Measurements from ENCODE around the gene KRT85.

KRT85 gene

DNA sequence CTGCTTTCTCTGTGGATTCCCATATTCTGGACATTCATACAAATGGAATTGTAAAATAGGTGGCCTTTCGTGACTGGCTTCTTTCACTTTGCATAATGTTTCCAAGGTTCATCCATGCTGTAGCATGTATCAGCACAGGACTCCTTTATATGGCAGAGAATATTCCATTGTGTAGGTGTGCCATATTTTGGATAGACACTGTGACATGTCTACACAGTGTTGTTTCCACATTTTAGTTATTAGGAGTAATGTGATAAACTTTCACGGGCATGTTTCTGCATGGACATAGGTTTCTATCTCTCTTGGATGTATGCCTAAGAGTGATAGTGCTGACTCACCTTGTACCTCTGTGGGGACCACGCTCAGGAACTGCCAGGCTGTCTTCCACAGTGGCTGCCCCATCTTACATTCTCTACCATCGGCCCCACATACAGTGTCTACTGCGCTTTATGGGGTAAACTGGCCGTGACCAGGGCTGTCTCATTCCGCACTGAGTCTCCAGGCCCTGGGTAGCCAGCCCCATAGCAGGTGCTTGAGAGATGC lies 25.3 kb upstream of the KRT85 start:
- DNase-seq: no peak

- DNase-seq: no peak
Measured at GRCh38 chr12:52391618-52392002, 24.3 kb upstream of the KRT85 start.

DNA sequence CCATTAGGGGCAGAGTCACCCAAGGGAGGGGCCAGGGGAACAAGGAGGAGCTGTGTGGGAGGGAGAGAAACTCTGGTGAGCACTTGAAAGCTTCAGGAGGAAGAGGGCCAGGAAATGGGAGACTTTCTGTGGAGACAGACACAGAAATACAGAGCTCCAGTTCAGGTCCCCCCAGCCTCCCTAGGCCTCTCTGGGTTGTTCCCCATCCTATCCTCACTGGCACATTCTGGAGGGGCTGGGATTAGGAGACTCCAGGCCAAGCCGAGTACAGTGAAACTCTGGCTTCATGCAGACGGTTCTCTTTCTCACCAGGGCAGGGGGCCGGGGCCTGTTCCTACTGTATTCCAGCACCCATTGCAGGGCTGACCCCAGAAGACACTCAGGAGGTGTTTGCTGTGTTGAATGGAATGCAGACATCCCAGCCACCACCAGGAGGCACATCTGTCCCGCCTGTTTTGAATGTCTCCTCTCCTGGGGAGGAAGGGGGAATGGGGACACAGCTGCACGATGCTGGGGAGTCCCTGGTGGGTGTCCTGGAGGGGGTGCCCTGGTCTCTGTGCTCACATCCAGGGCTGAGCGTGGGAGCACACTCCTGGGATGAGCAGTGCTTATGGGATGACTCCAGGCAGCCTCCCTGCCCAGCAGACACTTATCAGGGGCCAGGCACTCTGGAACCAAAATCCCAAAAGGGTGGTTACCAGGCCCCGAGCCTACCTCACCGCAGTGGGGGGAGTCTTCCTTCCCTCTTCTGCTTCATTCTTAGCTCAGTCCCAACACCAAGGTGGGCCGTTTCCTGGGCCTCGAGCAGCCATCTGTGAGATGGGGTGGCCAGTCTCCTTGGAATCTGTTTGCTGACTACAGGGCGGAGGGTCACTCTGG lies 23.7 kb upstream of the KRT85 start:
- no peak for DNase-seq

GRCh38 chr12:52389313-52390207 lies 22.3 kb upstream of the KRT85 start:
- DNase-seq: no peak

- DNase-seq: no peak
Measured at GRCh38 chr12:52387859-52388258, 20.6 kb upstream of the KRT85 start.

DNA sequence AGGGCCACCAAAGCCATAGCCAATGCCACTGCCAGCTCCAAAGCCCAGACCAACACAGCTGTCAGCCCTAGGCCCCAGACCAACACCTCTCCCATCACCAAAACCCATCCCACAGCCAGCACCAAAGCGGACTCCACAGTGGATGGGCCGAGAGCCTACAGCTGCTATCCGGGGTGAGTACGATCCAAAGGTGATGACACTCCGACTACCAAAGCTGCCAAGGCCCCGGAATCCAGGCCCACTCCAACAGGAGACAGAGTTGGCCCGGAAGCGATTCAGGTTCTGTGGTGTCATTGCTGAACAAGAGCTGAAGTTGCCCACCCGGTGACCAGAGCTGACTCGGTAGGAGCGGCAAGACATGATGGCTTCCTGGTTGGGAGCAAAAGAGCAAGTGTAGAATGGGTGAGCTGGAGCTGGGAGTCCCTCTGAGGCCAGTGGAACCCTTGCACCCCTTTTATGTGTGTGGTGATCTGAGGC lies 18.0 kb upstream of the KRT85 start, which contains the start of gene KRT84:
TSS of gene KRT84 (minus strand) at position 427 of the 477 bp plus-strand sequence. CDS start at position 360, 67 bp downstream.
- DNase-seq: no peak

DNA sequence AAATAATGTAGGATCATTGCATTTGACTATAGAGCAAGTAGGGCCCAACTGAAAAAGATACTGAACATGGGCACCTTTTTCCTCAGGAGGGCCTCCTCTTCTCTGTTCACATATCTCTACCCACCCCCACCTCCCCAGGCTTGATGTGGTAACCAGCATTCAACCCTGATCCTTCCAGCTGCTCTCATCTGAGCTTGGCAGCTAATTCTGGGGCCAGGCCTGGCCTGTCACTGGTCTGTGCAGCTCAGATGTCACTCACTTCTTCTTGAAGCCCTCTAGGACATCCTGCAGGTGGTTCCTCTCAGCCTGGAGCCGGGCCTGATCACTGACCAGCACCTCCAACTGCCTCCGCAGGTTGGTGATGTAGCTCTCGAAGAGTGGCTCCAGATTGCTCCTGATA lies 16.1 kb upstream of the KRT85 start:
- no peak for DNase-seq

DNA sequence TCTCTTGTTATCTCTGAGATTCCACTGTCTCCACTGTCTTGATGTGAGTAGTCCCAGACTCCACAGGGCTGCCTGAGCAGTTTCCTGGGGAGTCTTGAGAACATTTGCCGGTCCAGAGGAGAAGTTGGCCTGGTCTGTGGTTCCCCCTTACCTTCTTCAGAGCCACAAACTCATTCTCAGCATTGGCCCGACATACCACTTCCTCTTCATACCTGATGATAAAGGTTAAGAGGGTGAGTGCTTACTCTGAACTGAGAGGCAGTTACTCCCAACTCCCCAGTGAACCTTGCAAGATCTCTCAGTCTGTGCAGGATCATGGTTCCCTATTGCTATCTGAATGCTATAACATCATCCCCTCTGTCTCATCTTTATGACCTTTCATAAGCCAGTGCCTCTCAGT lies 15.6 kb upstream of the KRT85 start:
- no peak for DNase-seq

GRCh38 chr12:52381206-52381605 lies 13.9 kb upstream of the KRT85 start:
- no peak for DNase-seq

- no peak for DNase-seq
Measured at GRCh38 chr12:52380271-52380694, 13.0 kb upstream of the KRT85 start.

DNA sequence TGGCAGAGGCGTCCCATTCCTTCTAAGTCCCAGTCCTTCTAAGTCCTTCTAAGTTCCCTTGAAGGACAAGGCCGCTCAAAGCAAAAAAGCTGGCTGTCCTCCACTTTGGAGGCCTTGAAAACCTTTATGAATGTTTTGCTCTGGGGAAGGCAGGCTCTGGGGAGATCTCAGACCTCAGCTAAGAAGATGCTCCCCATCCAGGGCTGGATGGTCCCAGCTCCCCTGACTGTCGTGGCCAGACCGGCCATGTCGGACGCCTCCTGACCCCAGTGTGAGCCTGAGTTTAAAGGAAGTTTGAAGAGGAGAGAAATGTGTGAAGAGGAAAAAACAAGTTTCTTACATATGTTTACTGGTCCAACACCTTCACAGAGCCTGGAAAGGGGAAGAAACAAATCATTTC lies 12.3 kb upstream of the KRT85 start:
- no peak for DNase-seq

GRCh38 chr12:52378091-52378490 lies 10.8 kb upstream of the KRT85 start:
- DNase-seq: no peak

GRCh38 chr12:52377266-52377665 lies 10.0 kb upstream of the KRT85 start:
- DNase-seq: no peak

DNA sequence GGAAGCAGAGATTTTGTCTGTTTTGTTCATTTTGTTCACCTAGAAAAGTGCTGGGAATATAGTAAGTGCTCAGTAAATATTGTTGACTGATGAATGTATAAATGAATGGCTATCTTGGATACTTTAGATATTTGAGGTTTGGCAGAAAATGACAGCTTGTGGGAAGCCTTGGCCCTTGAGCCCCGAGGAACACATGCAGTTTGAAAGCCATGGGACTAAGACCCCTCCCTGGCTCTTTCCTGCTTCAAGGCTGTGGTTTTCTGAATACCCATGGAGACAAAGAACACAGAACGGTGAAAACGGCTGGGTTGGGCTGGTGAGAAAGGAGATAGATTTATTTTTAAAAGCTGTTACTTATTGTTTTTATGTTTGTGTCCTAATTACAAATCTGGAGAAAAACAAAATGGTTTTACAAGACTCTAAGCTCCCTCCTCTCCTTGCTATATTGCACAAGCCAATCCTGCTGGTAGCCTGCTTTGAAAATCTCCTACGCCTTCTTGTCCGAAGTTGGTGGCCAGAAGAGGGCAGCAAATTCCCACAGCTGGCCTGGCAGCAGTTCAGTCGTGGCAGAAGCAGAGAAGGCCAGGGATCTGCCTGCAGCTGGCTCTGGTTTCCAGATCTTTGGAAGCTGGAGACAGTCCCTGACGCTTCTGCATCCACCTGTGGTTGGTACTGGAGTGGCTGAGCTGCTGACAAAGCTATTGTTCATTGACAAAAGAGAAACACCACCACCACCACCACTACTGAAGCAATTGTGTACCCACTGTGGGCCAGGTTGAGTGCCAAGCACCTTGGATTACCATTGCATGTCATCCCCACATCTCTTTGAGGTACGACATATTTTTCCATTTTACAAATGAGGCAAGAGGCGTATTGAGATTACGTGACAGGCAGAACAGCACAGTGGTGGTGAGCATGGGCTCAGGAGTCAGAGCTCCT lies 5.2 kb upstream of the KRT85 start:
- peak; percentile 14 for DNase-seq

DNA sequence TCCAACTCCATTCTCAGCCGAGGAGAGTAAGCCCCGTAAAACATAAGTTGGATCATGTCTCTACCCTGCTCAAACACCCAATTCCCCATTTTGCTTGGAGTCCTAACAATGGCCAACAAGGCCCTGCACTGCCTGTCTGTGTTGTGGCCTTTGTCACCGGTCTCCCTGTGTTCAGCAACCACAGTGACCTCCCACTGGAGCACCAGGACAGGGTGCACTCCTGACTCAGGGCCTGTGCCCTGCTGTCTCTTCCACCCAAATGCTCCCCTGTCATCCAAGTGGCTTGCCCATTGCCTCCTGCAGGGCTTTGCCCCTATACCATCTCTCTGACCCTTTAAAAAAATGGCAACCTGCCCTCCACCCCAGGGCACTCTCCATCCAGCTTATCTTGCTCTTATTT lies 4.4 kb upstream of the KRT85 start:
- DNase-seq: no peak

DNA sequence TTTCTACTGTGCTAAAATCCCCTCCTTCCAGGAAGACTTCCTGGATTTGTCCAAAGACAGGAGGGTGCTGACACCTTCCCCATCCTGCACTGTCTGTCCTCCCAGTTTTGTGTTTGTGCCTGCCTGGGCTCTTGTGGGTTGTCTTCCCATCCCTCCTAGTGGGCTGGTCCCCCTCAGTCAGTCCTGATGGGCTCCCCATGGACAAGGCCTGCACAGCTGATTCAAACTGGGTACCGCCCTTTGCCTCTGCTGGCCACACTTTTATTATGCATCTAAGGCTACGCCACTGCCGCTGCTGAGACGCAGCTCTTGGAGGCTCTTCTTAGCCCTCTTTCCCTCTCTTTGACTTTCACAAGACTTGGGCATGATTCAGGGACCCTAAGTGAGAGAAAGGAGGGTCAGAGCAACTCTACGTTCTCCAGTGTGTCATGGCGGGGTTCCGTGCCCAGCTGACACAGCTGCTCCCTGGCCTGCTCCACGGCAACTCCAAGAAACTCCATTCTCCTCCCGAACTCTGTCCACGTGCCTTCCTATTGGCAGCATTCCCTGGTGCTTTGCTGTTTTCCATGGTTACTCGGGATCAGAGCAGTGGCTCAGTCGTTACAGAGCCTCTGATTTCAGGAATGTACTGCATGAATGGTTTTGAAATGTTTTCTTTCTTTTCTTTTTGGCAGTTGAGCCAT lies 3.8 kb upstream of the KRT85 start:
- DNase-seq: no peak

- DNase-seq: no peak
Measured at GRCh38 chr12:52369809-52370208, 2.5 kb upstream of the KRT85 start.

- no peak for DNase-seq
Measured at GRCh38 chr12:52369211-52369610, 1.9 kb upstream of the KRT85 start.

DNA sequence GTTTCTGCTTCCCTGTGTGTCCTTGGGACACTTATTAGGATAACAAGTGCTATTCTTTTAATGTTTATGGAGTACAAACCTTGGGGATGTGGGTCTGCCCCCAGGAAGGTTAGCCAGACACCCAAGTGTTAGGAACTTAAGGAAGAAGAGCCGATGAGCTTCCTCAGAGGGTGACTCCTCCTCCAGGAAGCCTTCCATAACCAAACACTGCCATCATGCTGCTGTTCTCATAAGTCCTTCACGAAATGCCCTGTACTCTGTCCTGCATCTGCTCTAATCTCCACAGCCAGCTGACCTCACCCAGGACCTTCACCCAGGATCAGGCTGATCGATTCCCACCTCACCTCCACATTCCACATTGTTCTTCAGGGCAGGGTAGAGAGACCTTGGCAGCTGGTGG lies 1.2 kb upstream of the KRT85 start:
- no peak for DNase-seq

DNA sequence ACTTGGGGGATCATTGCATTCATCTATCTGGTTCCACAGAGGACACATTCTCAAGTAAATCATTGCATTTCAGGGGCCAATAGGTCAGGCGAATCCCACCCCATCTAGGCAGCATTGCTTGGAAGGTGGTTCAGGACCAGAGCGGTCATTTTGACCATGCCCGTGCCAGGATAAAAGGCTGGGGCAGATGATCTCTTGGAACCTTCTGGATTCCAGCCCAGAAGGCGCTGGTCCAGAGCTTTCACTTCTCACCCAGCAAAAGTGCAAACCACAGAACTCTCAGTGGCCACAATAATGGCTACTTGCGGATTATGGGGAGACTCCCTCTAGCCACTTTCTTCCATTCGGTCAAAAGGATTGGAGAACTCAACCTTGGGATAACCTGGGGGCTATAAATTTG lies 595 bp upstream of the KRT85 start:
- DNase-seq: no peak

DNA sequence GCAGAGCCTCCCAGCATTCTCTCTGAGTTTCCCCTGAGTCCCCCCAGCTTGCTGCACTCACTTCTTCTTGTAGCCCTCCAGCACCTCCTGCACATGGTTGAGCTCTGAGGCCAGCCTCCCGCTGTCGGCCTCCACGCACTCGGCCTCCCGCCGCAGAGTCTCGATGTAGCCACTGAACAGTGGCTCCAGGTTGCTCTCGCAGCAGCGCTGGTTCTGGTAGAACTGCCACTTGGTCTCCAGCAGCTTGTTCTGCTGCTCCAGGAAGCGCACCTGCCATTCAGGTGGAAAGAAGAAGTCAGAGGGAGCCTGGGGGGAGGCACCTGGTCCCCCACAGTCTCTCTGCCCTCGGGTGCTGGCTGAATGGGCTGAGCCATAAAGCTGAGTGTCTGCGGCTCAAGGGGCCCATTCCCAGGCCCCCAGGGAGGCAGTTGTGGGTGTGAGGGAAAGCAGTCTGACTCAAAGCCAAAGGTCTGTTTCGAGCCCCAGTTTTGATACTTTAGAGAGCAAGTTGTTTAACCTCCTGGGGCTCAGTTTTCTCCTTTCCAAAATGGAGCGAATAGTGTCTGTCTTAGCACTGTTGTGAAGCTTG lies 2.3 kb downstream of the KRT85 start:
- no peak for DNase-seq

Measured in stimulated activated naive CD4-positive, alpha-beta T cell treated with Interleukin-2 at 50 U/mL for 16 hours (primary cell).